DMS153 treated with DMSO at 0.1 percent for 48 hours (cell line): Measurements from ENCODE around the gene CDKN1C.

Experiments used
- DNase-seq: peaks from one replicate; lab custom pipeline; 2025; ENCODE audit not compliant: unreplicated experiment; lab: John Stamatoyannopoulos, UW

The CDKN1C gene

DNA sequence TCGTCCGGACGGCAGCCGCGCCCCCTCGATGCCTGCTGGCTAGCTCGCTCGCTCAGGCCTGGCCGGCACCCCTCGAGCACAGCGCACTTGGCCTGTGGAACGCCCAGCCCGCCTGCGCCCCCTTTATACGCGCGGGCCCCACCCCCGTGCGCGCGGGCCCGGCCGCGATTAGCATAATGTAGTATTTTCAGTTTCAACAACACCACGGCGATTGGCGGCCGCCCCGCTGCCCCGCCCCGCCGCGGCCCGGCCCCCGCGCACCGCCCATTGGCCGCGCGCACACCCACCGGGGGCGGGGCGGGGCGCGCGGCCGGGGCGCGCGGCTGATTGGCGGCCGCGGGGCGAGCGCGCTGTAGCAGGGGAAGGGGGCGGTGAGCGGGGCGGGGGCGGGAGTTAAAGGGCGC is at the start of gene CDKN1C:
Gene CDKN1C, minus strand, starts transcription at position 98 of the 404 bp plus-strand sequence. CDS start 319 bp downstream, outside the sequence.
- peak; percentile 60 for DNase-seq

DNA sequence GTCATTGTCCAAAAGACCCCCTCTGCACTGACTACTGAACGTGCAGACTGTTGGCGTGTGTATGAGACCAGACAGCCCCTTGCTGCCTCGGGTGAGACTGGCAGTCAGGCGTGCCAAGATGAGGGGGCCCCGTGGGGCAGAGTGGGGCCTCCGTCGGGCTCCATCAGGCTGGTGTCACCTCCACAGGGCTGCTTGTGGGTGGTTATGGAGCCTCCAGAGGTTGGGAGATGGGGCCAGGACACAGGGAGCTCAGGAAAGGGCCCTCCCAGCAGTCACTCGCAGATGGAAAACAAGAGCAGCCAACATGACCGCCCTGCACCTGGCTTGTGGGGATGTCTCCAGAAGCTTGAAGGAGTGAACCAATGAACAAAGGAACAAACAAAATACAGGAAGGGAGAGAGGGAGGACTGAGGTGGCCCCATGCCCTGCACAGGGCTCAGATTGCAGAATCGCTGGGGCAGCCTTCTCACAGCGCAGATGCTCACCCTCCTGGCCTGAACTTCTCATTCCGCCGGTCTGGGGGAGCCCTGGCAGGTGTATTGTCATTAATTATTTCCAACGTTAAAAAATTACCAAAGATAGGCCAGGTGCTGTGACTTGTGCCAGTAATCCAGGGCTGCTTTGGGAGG is 49.1 kb upstream of the CDKN1C start:
- DNase-seq, result no peak

DNA sequence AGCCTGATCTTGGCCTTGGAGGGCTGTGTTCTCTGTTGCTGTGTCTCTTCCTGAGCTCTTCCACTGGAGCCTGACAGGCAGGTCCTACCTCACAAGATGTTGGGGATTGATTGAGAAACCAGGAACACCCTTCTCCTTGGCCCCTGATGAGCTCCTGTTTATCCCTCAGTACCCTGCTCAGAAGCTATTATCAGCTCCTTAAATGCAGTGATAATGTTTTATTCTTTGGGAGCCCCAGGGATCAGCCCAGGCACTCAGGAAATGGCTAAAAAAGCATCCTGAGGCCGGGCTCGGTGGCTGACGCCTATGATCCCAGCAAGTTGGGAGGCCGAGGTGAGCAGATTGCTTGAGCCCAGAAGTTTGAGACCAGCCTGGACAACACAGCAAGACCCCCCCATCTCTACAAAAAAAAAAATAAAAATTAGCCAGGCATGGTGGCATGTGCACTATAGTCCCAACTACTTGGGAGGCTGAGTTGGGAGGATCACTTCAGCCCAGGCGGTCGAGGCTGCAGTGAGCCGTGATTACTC is 48.5 kb upstream of the CDKN1C start:
- DNase-seq, result no peak

DNA sequence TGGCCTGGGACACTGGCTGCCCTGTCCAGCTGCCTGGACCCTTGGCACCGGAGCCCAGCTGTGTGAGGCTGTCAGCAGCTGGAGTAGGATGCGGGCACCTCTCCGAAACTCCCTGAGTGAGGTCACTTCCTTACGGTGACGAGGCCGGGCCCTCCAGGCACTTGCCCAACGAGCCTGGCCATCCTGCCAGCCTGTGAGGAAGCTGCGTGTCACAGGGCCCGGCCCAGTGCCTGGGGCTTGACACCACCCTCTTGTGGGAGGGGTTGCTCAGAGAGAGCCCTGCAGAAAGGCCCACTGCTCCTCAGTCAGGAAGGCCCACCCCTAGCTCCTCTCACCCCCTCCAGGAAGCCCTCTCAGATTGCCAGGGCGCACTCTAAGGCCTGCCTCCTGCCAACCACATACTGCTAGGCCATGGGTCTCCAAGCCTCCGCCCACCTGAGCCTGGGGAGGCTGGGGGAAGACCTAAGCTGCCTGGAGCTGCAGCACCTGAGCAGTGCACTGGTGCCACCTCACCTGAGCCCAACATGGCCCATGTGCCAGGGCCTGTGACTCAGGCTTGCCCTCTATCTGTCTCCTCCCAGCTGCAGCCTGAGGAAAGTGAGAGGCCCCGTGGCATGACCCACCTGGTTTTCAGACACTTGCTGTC is 47.9 kb upstream of the CDKN1C start:
- no peak for DNase-seq

DNA sequence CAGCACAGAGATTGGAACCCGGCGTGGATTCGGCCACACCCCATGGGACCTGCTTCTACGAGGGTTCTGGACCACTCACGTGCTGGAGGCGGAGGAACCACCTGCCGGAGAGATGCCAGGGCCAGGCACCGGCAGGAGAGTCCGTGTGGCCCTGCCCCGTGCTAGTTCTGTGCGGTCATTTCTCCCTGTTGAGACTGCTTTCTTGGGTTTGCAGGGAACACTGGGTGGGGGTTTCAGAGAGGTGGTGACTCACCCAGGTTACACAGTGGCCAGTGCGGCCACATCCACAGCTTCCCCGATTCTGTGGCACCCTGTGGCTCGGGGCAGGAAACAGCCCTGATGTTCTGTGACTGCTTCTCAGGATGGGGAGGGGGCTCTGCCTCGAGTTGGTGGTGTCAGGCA is 47.3 kb upstream of the CDKN1C start:
- no peak for DNase-seq

DNA sequence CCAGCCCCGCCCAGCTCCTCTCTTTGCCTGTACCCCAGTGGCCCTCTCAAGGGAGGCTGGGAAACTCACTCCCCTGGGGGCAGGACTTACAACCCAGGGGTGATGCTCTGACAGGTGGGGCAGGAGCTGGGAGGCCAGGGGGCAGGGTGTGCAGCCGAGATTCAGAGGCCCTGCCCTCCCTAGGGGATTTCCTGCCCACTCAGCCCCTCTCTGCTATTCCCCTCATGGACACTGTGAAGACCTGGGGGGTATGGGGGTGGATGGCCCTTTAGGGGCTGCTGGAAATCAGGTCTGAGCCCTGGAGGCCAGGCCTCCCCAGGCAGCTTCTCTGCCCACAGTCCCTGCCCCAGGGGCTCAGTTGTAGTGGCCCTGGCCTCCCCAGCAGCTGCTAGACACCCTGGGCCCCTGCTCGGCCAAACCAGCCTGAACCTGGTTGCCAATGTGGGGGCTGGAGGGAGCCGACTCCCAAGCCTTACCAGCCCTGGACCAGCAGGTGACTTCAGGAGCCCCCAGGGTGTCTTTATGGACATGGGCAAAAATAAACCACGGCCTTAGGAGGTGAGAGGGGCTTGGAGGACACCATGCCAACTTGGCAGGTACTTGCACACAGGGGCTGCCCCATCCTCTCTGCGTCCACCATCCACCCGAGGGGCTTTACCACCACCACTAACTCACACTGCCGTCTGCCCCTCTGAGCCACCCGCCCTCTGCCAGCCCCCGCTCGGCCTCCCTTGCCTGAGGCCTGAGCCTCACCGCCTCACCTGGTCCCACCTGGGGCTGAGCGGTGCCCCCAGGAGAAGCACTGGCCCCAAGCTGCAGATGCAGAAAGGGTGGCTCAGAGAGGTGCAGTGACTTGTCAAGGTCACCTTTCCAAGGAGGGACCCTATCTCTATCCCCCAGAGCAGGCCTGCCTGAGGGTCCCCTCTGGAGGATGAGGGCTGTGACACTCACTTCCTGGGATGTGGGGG is 46.5 kb upstream of the CDKN1C start:
- no peak for DNase-seq

DNA sequence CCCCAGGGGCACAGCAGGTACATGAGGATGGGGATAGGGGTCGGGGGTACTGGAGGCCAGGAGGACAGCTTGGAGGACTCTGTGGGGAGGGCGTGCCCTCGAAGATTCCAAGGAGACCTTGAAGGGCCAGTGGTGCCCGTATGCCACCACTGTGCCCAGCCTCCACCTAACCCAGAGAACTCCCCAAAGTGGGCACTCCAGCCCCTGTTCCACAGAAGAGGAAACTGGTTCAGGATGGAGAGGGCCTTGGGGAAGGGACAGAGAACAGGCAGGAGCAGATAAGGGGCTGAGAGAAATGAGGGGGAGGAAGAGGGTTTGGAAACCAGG is 45.8 kb upstream of the CDKN1C start:
- no peak for DNase-seq

DNA sequence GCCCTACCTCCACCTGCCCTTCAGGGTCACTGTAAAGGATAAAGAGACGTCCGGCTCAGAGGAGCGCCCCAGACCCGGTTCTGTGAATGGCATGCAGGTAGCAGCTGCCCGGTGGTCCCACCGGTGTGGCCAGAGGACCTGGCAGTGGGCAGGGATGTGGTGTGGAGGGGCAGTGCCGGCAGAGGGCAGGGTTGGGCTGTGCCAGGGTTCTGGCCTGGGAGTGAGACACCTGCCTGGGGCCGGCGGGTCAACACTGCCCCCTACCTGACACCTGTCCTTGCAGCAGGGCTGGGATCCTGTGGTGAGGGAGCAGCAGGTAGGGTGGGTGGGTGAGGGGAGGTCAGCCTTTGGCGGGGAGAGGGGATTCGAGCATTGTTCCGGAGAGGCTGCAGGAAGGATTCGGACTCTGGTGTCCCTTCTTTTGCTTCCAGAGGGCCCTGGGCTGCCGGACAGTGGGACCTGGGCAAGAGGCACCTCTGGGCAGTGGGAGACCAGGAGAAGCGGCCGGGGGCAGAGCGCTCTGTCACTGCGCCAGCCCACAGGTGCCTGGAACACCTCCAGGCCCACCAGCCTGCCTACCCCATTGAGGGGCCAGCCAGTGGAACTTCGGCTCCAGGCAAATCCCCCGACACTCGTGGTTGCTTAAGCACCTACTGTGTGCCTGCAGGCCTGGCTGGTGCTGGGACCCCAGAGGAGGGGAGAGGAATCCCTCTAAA is 45.3 kb upstream of the CDKN1C start:
- peak; percentile 74 for DNase-seq

DNA sequence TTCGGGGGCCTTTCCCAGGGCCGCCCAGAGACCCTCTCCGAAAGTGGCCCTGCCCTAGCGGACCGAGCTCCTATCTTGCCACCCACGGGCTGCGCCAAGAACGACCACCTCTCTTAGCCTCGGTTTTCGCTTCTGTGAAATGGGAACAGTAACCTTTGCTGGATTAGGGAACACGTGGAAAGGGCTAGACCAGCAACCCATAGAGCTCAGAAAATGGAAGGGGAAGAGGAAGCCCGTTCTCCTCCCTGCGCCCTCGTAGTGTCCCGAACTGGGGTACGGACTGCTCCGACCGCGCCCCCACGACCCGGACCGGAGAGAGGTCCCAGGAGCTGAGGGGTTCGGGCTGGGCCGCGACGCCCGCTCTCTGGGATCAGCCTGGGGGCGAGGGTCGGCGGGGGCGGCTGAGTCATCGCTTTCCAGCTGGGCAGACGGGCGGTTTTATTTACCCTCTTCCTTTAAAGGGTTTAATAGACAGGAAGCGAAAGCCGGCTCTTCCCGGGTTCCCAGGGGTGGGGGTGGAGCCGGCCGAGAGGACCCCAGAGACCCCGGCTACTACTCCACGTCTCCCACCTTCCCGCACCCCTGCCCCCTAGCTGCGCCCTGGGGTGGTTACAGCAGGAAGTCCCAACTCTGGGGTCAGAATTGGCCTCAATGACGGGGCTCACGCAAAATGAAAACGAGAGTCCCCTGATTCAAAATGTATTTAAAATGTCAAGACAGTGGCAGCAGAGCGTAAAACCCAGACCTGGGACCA is 44.6 kb upstream of the CDKN1C start:
- DNase-seq, result peak; percentile 65

DNA sequence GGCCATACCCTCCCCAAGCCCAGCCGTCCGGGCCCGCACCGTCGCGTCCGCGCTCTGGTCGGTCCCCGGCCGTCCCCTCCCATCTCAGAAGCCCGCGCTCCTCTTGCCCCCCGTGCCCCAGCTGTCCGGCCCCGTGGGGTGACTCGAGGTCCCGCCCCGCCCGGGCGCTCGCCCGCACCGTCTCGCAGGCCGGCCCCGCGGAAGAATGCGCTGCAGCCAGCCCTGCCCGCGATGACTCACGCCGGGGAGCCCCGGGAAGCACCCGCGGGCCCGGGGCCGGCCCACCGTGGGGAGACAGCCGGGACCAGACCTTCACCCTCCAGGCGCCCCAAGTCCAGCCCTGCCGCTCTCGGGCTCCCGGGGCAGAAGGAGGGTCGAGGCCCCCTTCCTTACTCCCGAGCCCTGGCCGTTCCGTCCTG is 44.0 kb upstream of the CDKN1C start:
- DNase-seq, result no peak

DNA sequence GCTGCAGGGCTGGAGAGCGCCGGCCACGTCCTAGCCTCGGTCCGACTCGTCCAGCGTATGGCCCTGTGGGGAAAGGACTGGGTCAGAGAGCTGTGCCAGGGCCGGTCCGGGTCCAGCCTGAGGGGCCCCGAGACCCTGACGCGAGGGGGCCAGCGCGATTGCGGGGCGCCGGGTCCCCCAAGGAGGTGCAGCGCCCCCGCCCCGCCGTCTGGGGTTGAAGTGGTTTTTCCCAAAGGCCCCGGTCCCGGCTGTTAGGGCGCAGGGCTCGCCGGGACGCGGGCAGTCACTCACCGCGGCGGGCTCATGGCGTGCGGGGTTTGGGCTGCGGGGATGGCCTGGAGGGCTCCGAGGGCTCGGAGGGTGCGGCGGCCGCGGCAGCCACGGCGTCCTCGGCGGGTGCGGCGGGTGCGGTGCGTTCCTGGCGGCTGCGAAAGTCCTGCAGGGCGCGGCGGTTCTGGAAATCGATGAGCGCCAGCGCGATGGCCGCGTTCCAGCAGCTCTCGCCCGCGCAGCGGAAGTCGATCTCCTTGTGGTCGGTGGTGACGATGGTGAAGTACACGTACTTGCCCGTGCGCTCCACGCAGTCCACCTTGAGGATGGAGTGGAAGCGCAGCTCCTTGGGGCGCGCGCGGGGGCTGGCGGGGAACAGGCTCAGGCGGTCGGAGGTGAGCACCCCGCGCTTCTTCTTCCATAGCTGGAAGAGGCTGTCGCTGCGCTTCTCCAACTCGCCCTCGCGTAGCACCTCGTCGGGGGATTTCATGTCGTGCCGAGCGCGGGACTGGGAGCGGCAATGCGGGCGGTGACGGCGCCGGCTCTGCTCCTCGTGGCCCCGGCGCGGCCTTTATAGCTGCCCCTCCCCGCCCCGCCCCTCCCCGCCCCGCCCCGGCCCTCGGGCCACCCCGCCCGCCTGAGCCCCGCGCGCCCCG is 43.3 kb upstream of the CDKN1C start, which contains the start of gene PHLDA2:
Gene PHLDA2, minus strand, starts transcription at position 816 of the 926 bp plus-strand sequence. Its CDS starts 56 bp downstream, at position 760.
- peak; percentile 30 for DNase-seq

DNA sequence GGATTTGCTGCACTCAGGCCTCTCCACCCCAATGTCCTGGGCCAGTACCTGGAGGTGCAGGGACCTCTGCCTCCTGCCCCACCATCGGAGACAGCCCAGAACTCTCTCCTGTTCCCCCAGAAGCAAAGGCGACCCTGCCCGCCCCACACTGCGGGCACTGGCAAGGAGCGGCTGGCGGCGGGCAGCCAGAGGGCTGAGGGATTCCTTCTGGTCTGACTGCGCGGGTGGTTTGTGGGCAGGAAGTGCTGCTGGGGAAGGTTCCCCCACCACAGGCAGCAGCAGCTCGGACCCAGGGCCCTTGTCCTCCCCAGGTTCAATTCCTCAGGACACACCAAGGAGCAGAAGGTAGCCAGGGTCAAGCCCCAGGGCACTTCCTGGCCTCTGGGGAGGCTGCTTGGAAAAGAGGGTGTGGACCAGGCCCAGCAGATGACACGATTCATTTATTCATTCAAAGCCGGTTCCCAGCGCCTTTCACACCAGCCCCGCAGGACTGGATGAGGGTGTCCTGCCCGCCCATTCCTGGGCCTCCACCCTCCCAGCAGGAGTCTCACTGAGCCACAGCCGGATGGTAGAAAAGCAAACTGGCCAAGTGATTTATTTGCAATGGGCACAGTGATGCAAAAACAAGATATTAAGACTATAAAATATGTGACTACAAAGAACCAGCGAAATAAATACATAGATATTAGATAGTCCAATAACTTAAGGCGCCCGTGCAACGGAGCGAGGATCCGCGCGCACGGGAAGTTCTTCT is 42.5 kb upstream of the CDKN1C start:
- DNase-seq, result no peak

DNA sequence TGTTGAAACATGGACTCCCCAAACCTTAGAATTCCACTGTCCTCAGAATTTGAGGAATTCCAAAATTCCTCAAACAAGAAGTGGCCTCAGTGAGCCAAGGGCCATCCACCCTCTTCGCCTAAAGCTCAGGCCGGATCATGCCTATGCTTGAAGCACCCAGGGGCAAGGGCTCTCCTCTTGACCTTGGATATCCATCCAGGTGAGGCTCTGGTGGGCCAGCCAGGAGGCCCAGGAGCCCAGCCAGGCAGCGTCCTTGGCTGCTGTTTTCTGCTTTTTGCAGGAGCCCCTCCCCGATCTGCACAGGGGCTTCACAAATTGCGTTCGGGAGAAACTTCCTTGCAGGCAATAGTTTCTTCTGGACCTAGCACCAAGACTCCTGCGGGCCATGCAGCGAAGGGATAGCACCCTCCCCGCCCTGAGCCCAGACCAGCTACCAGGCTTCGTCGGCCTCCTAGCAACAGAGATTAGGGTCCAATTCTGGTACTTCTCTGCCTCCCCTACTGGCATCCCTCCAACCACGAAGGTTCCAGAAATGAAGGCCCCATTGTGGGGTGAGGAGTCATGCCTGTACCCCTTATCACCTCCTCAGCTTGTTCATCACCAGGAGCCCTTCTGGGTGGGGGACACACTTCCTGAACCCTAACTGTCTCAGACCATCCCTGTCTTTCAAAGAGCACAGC is 41.7 kb upstream of the CDKN1C start:
- no peak for DNase-seq

DNA sequence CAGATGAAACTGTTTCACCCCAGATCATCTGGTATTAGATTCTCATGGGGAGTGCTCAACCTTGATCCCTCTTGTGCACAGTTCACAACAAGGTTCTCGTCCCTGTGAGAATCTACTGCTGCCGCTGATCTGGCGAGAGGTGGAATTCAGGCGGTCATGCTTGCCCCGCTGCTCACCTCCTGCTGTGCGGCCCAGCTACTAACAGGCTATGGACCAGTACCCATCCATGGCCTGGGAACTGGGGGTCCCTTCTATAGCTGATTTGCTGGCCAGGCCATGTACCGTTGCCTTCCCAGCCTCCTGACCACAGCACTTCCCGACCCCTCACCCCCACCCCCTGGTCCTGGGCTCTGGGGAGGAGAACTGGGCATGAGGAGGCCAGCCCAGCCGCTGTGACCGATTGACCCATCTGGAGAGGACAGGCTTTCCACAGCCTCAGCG is 41.1 kb upstream of the CDKN1C start:
- no peak for DNase-seq

DNA sequence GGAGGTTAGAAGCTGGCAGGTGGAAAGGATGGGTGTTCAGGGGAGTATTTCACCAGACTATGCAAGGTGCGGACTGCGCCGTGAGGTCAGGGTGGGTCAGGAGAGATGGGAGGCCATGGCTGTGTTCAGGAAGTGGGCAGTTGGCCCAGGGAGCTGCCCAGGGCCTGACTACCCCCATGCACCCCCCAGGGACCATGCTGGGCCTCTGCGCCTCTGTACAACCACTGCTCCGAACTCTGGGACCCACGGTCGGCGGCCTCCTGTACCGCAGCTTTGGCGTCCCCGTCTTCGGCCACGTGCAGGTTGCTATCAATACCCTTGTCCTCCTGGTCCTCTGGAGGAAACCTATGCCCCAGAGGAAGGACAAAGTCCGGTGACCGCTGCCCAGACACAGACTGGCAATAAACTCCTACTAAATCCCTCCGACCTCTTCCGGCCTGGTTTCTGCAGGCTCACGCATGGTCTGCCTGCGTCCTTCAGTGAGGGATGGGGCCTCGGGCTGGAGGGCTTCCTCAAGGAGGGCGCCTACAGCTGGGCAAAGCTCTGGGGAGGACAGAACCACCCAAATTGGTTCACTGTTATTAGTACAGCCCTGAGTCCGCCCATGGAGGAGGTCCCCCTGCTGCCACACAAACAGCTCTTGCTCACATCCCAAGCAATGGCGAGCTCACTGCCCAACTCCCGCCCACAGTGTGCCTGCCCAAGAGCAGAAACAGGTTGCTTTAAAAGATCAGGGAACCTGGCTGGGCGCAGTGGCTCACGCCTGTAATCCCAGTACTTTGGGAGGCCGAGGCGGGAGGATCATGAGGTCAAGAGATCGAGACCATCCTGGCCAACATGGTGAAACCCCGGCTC is 39.5 kb upstream of the CDKN1C start:
- no peak for DNase-seq

DNA sequence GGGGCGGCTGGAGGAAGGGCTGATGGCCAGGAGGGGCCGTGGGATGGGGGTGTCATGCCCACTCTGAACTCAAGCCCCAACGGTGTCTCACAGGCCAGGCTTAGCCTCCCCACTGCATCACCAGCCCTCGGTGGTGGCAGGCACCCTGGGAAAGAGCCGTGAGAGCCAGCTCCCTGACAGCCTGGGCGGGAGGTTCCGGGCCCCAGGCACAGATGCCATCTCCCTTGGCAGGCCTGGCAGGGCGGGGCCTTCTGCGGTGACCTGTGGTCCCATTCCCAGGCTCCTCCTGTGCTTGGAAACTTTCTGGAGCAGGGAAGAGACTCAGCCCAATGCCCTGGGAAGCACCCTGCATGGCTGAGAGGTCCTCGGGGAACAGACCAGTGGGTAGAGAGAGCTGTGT is 38.8 kb upstream of the CDKN1C start:
- DNase-seq, result no peak
